HL-60/S4 (cell line): ENCODE measurements around the gene KRT77.

ENCODE experiments used
- in situ Hi-C: fragments of 300-500 bp; cut with MboI; formaldehyde crosslinking; loops from 2 replicates; pipeline ENCODE4 v1.14.3; 2022; ENCODE audit warnings: low sequenced_read_pairs

KRT77 gene

DNA sequence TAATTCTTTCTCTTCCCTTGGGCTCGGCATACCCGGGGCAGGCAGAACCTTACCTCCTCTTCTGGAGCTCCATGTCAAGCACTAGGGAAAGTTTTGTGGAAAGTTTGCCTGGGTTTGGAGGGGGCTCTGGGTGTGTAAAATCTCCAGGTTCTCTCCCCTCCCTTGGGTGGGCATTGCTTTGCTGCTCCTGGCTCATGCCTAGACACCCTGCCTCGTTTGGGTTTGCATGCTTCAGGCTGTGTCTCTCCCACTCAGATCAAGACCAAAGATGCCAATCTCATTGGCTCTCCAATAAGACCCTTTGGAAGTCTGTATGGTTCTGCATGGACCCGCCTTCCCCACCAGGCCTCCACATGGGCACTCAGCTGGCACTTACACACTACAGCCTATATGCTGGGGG, 45.1 kb downstream of the KRT77 start:
- in situ Hi-C loops, result no loop called here

DNA sequence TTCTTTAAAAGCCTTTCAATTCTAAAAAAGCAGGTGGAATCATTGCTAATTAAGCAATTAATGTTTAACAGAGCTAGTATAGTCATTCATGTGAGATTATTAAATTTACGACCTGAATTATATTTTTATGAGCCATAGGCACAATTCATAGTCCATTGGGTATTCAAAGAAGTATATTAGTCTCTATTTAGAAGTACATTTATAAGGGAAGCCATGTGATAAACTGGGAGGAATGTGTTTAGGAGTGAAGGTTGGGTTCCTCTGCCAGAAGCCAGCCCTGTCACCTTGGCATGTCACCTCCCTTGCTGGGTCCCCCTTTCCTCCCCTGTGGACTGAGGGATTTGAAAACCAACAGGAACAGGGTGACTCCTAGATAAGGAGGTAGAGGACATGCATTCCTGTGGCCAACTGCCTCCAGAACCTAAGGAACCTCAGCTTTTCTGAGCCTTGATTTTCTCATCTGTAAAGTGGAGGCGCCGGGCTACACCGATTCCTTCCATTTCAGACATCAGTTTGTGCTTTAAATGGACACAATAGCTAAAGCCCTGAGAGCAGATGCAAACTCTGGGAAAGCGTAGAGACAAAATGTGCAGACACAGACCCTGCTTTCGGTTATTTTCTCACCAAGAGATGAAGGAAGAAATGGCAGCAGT, 45.9 kb downstream of the KRT77 start:
- in situ Hi-C loops, result no loop called here

DNA sequence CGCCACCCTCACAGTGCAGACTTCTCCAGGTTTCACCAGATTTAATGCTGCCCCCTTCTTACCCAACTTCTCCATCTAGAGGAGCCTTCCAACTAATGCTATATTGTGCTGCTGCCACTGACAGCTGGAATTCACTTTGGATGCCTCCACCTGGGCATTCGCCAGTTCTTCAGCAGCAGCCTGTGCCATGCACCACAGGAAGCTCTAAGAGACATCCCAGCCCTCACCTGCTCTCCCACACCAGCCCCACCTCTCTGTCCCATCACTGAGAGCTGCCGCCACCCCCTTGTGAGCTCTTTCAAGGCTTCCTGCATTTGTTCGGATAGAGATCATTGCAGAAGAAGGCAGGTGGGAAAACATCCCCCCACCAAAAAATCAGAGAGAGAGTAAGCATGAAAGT, 46.7 kb downstream of the KRT77 start:
- in situ Hi-C loops, result no loop called here

DNA sequence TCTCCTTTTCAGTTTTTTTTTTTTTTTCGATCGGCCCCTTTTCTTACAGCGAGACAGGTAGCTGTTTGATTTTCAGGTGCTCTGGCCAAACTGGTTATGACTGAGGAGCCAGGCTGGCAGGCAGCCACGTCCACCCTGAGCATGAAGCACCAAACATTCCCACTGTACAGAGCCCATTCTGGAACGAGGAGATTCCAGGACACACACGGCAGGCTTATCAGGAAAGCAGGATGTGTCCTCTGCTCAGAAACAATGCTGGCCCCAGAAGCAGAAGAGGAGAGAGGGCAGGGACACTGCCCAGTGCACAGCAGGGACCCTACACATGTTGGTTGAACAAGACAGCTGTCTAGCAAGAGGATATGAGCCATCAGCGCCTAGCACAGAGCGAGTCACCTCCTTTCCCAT, 47.6 kb downstream of the KRT77 start:
- in situ Hi-C loops, result no loop called here

DNA sequence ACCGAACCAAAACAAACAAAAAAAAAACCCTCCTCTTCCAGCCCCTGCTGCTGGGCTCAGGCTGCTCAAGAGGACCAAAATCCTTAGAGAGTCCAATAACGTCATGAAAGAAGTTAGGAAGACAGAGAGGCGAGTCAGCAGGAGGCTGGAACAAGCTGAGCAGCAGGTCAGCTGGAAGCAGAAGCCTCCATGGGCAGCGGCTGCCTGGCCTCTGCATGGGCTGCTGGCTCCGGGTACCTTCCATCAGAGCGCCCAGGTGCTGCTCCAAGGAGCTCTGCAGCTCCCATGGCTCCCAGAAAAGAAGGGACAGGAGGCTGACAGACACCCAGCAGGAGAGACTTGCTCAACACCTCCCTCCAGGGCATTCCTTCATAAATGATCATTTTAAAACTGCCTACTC, 48.1 kb downstream of the KRT77 start:
- in situ Hi-C loops, result no loop called here

DNA sequence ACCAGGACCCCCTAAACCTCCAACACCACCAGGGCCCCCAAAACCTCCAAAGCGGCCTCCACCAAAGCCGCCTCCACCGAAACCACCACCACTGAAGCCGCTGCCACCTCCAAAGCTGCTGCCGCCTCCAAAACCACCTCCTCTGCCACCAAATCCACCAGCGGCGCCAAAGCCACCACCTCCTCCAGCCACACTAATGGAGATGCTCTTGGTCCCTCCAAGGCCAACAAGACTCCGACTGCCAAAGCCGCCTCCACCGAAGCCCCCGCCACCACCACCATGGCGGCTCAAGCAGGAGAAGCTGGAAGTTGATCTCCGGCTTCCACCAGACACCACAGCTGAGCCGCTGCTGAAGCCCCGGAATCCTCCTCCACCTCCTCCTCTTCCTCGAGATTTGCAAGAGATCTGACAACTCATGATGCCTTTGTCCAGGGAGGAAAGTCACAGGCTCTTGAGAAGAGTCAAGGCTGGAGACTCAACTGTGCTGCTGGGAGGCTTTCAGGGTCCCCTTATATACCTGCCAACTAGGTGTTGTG, 51.5 kb downstream of the KRT77 start, which contains the start of gene KRT2:
Gene KRT2 (minus strand): TSS at position 486 of the 536 bp plus-strand sequence. CDS start 69 bp downstream, at position 417.
- in situ Hi-C loops, result no loop called here

DNA sequence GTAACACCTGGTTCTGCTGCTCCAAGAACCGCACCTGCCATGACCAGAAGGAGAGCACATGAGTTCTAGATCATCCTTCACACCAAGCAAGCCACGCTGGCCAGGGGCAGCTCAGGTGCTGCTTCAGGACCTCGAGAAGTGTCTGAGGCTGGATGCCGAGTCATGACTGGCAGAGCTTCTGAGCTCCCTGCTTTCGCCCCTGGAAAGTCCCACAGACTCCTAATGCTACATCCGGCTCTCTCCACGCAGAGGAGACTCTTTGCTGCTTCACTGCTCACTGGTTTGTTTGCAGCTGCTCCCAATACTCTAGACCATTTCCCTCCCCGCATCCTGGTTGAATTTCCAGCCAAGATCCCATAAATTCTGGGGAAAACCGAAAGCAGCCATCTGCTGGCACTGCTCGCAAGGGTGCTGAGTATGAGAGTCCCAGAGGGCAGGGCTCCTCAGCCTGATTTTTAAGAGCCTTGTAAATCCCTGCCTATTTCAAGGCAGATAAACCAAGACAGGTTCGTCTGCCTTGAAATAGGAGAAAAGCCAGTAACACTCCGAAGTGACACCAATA, 52.7 kb downstream of the KRT77 start:
- in situ Hi-C loops, result no loop called here

DNA sequence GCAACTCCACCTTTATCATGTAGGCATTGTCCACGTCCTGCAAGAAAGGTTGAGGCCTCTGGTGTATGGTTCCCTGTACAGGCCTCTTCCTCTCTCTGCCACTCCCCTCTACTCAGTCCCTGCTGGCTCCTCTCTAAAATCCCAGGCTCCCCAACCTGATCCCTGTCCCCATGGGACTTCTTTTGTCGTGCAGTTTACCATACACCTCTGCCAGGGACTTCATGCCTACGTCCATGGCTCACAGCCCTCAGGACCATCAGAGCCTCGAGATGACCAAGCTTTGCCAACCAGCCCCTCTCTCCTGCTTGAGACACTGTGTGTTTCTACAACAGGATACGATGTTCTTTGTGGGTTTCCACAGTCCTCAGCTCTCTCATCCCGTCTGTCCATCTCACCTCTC, 54.3 kb downstream of the KRT77 start:
- in situ Hi-C loops, result no loop called here

DNA sequence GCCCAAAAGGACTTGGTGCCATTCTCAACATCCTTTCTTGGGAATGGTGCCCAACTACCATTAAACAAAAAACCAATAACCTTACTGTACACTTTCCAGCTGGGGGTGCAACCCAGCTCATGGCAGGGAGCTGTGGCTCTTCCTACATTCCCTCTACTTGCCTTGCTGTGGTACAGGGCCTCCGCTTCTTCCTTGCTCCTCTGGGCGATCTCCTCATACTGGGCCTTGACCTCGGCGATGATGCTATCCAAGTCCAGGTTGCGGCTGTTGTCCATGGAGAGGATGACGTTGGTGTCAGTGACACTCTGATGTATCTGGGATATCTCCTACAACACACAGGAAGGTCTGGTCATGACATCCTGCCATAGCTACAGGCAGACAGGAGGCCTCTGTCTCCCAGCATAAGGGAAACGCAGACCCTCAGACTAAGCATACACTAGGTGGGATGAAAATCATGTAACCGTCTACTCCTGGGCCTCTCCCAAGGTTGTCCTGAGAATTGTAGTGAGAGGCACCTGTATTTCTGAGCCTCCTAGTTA, 55.2 kb downstream of the KRT77 start:
- in situ Hi-C loops, result no loop called here

DNA sequence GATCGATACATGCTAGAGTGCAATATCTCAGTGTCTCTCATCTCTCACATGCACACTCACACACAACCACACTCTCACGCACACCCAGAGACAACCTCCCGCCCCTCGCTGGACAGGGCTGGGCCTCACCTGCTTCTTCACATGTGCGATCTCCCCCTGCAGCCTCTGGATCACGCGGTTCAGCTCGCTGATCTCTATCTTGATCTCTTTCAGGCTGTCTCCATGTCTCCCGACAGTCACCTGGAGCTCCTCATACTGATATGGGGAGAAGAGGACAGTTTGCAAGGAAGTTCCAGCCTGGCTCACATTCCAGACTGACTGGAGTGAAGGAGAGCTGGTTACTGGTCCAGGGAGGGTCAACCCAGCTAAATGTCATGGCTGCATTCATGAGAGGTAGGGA, 55.7 kb downstream of the KRT77 start:
- in situ Hi-C loops, result no loop called here

DNA sequence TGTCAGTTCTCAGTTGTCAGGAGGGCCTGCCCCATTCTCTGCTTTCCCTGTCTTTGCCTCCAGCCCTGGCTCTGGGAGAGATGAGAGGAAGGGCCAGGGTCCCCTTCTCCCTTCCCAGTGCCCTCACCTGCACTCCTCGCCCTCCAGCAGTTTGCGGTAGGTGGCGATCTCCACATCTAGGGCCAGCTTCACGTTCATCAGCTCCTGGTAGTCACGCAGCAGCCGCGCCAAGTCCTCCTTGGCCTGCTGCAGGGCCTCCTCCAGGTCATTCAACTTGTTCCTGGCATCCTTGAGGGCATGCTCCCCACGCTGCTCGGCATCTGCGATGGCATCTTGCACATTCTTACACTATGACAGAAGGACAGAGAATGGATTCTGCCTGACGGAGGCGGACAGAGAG, 56.7 kb downstream of the KRT77 start:
- in situ Hi-C loops, result no loop called here

DNA sequence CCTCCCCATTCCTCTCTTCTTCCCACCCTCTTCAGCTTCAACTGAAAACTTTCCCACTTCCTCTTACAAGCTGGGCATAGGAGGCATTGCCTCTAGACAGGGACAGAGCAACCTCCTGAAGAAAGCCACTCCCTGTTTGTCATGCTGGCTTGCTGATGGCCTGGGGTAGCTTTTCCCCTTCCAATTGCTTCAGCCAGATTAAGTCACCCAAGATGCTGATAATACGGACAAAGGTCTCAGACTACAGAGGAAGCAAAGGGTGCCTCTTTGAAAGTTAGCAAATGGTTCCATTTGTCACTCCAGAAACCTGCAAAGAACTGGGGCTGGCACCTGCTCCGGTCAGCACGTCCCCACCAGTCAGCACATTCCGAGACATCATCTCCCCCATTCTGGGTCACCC, 57.3 kb downstream of the KRT77 start:
- in situ Hi-C loops, result no loop called here

DNA sequence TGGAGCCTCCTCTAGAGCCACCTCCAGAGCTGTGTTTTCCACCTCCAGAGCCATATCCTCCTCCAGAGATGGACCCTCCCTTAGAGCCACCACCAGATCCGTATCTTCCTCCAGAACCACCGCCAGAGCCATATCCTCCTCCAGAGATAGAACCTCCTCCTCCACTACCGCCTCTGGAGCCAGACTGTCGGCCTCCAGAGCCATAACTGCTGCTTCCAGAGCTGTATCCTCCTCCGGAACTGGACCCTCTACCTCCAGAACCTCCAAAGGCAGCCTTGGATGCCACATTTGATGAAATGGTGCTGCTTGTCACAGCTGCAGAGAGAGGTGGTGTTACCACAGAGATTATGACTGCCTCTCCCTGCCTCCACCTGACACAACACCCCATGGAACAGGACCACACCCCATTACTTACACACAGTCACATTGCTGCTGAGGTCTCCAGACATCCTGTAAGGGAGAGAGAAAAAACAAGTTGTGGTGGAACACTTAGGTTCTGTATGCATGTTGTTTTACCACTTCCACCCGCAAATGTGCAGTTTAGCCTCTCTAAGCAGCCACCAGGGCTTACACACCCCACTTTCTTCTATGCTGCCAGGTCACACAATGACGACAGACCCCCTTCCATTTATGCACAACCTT, 58.1 kb downstream of the KRT77 start:
- in situ Hi-C loops, result no loop called here

DNA sequence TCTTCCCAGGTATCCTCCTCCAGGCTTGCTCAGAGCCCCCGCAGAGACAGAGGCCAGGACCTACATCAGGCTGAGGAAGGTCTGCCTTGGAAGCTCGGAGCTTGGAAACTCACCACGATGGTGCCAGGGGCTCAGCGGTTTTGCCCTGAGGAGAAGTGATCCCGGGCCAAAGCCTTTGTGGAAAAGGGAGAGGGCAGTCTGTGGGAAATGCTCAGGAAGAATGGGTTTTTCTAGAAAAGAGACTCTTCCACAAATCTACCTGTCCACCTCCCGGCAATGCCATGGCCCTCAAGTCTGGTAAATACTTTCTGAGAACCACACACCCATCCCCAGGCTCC, 59.3 kb downstream of the KRT77 start:
- in situ Hi-C loops, result no loop called here

DNA sequence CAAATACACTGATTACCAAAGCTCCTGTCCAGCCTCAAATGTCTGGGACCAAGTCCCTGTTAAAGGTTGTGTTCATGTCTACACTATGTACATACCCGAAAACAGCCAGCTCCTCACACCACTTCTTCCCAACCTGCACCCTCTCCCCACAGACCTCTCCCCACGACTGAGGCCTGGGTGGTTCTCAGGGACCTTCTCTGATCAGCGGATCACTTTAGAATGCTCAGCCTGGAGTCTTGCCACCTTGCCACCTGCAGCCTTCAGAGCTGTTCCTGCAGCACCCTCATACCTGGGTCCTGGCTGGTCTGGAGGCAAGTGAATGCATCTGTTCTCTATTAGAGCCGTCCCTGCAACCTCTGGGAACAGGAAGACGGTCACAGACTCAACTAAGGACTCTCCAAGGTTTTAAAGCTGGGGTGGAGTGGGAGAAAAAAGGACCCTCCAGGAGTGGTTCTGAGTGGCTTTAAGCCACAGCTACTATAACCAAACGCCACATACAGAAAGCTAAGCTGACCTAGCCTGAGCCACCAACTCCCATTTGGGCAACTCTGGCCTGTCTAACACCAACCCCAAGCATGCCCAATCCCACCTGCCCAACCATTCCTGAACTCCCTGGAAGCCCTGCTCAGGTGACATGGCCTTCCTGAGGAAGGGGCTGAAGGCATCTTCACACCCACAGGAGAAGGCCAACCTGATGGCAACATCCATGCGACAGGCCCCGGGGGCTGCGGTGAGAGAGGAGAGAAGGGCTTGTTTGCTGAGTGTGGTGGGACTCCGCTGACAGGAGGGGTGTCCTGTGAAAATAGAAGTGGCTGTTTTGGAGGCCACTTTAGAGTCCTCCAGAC, 59.9 kb downstream of the KRT77 start:
- in situ Hi-C loops, result no loop called here

DNA sequence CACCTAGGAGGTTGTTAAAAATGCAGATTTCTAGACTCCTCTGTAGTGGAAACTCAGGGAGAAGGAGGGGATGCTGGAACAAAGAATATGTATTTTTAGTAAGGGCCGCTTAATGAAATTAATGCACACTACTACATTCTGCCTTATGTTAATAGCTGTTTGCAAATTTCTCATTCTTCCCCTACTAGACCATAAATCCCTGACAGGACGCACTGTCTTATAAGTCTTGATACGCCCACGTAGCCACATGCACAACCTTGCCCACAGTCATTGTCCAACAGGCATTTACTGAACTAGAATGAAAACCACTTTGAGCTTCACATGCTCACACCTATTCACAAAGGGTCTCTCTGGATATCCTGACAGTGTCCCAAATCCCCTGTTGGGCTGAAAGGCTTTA, 61.9 kb downstream of the KRT77 start:
- in situ Hi-C loops, result no loop called here
